ENCODE data around the gene RBM10. TPM values are rescaled to one million over a fixed set of nuclear protein-coding genes. Genes with fewer than 3 reads are reported as not detected.

RBM10 gene
- total RNA-seq, 1 experiment from 2014 or later, result 56.9 TPM

DNA sequence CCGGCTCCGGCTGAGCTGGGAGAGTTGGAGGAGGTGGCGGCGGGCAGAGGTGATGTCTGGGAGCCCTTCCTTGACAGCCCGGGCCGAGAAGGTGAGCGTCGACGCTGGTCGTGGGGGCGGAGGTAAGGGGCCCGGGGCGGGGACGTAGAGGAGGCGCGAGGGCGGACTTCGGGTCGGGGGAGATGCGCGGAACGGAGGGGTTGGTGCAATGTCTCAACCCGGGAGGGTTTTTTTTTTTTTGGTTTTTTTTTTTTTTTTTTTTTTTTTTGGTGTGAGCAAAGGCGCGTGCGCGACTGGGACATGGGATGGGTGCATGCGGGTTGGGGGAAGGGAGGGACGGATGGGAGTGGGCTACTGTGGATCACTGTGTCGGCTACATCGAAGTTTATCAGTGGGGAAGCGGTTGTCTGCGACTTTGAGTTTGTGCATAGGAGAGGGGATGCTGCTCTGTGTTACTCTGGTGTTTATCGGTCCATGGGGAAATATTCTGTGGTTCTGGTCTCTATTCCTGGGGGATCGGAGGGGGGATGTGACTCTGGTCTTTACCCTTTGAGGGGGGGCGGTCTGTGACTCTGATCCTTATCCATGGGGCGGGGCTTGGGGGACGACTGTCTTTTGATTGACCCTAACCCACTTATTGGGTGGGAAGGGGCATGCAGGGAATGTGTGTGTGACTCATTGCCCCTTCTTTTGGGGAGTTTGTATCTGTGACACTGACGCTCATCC, 537 bp downstream of the RBM10 start:
- no peaks in the 10 kb centered on the region for H3K9me2 ChIP-seq (ENCODE audit: insufficient read depth)
- ChIA-PET CTCF (interaction anchor here (1.2 to 1.9 kb wide), 7 partner anchors 10 to 113 kb away, joined by 3 to 14 read pairs (median 4); no protein-coding TSS in a partner anchor), POLR2A (interaction anchor here (0.6 to 1.5 kb wide), 5 partner anchors 11 to 45 kb away, joined by 4 to 12 read pairs (median 7); no protein-coding TSS in a partner anchor), RAD21 (ENCODE audit: low non-redundant PET in 1 of 2, low total read pairs in 2 of 2, uncharacterized antibody in 2 of 2, unreplicated experiment in 2 of 2) (no interaction called here)
- H3K9me3 ChIP-seq (ENCODE audit: control insufficient read depth in 1 of 2, insufficient read depth in 1 of 2, low read depth in 1 of 2, low read length in 2 of 2), result no peaks in the 10 kb centered on the region
- peak overlapping the region; percentile 84 for H3K9ac ChIP-seq (ENCODE audit: low read length)
- H3K27me3 ChIP-seq (ENCODE audit: insufficient read depth, low read length), result no peaks in the 10 kb centered on the region
- ATAC-seq, result peak; percentile 36
- no peak for TF ChIP-seq FOSL1 (IDR thresholded peaks at IDR 0.05; ENCODE audit: low read depth)
- no peak for TF ChIP-seq ELF1 (IDR thresholded peaks at IDR 0.05; ENCODE audit: borderline replicate concordance, low read depth)
- TF ChIP-seq, protein P1, sequence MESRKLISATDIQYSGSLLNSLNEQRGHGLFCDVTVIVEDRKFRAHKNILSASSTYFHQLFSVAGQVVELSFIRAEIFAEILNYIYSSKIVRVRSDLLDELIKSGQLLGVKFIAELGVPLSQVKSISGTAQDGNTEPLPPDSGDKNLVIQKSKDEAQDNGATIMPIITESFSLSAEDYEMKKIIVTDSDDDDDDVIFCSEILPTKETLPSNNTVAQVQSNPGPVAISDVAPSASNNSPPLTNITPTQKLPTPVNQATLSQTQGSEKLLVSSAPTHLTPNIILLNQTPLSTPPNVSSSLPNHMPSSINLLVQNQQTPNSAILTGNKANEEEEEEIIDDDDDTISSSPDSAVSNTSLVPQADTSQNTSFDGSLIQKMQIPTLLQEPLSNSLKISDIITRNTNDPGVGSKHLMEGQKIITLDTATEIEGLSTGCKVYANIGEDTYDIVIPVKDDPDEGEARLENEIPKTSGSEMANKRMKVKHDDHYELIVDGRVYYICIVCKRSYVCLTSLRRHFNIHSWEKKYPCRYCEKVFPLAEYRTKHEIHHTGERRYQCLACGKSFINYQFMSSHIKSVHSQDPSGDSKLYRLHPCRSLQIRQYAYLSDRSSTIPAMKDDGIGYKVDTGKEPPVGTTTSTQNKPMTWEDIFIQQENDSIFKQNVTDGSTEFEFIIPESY (IDR thresholded peaks at IDR 0.05; ENCODE audit: extremely low read depth, insufficient replicate concordance, low read length), result no peak
- no peak for TF ChIP-seq SIN3A (IDR thresholded peaks at IDR 0.05; ENCODE audit: low read depth)
- TF ChIP-seq, protein P2, sequence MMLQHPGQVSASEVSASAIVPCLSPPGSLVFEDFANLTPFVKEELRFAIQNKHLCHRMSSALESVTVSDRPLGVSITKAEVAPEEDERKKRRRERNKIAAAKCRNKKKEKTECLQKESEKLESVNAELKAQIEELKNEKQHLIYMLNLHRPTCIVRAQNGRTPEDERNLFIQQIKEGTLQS (IDR thresholded peaks at IDR 0.05), result no peak
- TF ChIP-seq RAD21 (IDR thresholded peaks at IDR 0.05; ENCODE audit: low read depth), result no peak
- TF ChIP-seq CEBPB (IDR thresholded peaks at IDR 0.05; ENCODE audit: low read depth), result no peak
- TF ChIP-seq ZFX (IDR thresholded peaks at IDR 0.05), result no peak
- no peak for TF ChIP-seq POLR2A (IDR thresholded peaks at IDR 0.05; ENCODE audit: borderline replicate concordance, extremely low read depth, insufficient read depth, insufficient read length)
- TF ChIP-seq SRF (IDR thresholded peaks at IDR 0.05; ENCODE audit: low read depth), result no peak
- no peak for TF ChIP-seq JUND (IDR thresholded peaks at IDR 0.05)
- no peak for TF ChIP-seq MAX (IDR thresholded peaks at IDR 0.05)
- no peak for TF ChIP-seq YY1 (IDR thresholded peaks at IDR 0.05; ENCODE audit: extremely low read depth, insufficient replicate concordance, low read depth, low read length)
- TF ChIP-seq POLR2AphosphoS5 (IDR thresholded peaks at IDR 0.05; ENCODE audit: low read depth, low read length), result no peak
- no peak for TF ChIP-seq CTCF (IDR thresholded peaks at IDR 0.05 in 2 of 3, conservative IDR thresholded peaks at IDR 0.05 in 1 of 3; ENCODE audit: borderline replicate concordance in 1 of 3, insufficient read depth in 1 of 3, low read depth in 2 of 3, low read length in 2 of 3)
- peaks cover 64% of the 10 kb centered on the region for H3K79me2 ChIP-seq (ENCODE audit: insufficient read depth, low read length)
- no peaks in the 10 kb centered on the region; a peak in 1 of 4 replicates for H3K36me3 ChIP-seq (ENCODE audit: control insufficient read depth in 1 of 2, insufficient read depth in 2 of 2, low read length in 2 of 2)
- TSS peak; percentile 55 for BruUV-seq (replicated peaks)
- H3K4me2 ChIP-seq (ENCODE audit: low read length), result peak overlapping the region; percentile 89
- H3K4me3 ChIP-seq (replicated peaks in 1 of 2; ENCODE audit: low read depth in 1 of 2, low read length in 2 of 2), result peak overlapping the region; percentile 65 to 77
- H2AFZ ChIP-seq (ENCODE audit: low read depth, low read length, poor library complexity, severe bottlenecking), result no peak overlapping the region
- H3K4me1 ChIP-seq (ENCODE audit: control insufficient read depth in 1 of 2, insufficient read depth in 2 of 2, low read length in 2 of 2), result peaks cover 0 to 13% of the 10 kb centered on the region in 2 experiments; a peak in 2 of 4 replicates
- intact Hi-C loops (cut with micrococcal nuclease), result no loop called here
- H4K20me1 ChIP-seq (ENCODE audit: insufficient read depth), result no peaks in the 10 kb centered on the region
- H3K27ac ChIP-seq (ENCODE audit: low read depth, low read length), result peak overlapping the region; percentile 79
- DNase-seq (ENCODE audit: low read depth, low spot score), result no peak
